ENCODE data around the gene SLC25A51. TPM values are rescaled to one million over a fixed set of nuclear protein-coding genes. Genes with fewer than 3 reads are reported as not detected.
"Not testable (repeated sequence)": the region's sequence is repeated elsewhere in the genome, so short reads cannot be mapped to it uniquely, and the experiment has no call there.

The SLC25A51 gene
- total RNA-seq, 1 experiment from 2014 or later, result 40.8 TPM

- Histone ChIP-seq H3K36me3 (ENCODE audit: insufficient read depth, low read length, poor library complexity, severe bottlenecking) (peaks cover 29% of the 10 kb centered on the region), H3K9me3 (ENCODE audit: low read depth, low read length, poor library complexity, severe bottlenecking) (no peaks in the 10 kb centered on the region), H3K27me3 (replicated peaks; ENCODE audit: insufficient read depth, low read depth, low read length, poor library complexity) (no peaks in the 10 kb centered on the region), H3K4me1 (ENCODE audit: insufficient read depth, low read length, poor library complexity, severe bottlenecking) (no peaks in the 10 kb centered on the region), H3K27ac (ENCODE audit: low read depth, low read length, poor library complexity, severe bottlenecking) (no peak overlapping the region), H3K4me3 (ENCODE audit: low read depth, low read length, poor library complexity, severe bottlenecking) (no peak overlapping the region)
- intact Hi-C loops (cut with micrococcal nuclease; ENCODE audit: unreplicated experiment), result no loop called here
- no TSS peak for BruUV-seq (replicated peaks)
- TF ChIP-seq, protein P1, sequence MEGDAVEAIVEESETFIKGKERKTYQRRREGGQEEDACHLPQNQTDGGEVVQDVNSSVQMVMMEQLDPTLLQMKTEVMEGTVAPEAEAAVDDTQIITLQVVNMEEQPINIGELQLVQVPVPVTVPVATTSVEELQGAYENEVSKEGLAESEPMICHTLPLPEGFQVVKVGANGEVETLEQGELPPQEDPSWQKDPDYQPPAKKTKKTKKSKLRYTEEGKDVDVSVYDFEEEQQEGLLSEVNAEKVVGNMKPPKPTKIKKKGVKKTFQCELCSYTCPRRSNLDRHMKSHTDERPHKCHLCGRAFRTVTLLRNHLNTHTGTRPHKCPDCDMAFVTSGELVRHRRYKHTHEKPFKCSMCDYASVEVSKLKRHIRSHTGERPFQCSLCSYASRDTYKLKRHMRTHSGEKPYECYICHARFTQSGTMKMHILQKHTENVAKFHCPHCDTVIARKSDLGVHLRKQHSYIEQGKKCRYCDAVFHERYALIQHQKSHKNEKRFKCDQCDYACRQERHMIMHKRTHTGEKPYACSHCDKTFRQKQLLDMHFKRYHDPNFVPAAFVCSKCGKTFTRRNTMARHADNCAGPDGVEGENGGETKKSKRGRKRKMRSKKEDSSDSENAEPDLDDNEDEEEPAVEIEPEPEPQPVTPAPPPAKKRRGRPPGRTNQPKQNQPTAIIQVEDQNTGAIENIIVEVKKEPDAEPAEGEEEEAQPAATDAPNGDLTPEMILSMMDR (conservative IDR thresholded peaks at IDR 0.05; ENCODE audit: low read depth, low read length), result no peak
- ChIA-PET POLR2A (ENCODE audit: low non-redundant PET) (no interaction called here), CTCF (no interaction called here)
- DNase-seq (ENCODE audit: low spot score), result no peak
These were observed 11.9 kb downstream of the SLC25A51 start for GRCh38 chr9:37892063-37892462.

DNA sequence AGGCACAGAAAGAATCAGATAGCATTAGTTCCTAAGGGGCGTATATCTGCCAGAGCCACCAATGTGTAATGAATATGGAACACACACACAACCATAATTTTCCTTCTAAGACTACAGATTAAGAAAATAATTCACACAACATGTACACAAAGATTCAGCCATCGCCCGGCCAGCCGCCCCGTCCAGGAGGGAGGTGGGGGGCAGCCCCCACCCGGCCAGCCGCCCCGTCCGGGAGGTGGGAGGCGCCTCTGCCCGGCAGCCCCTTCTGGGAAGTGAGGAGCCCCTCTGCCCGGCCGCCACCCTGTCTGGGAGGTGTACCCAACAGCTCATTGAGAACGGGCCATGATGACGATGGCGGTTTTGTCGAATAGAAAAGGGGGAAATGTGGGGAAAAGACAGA, 12.9 kb downstream of the SLC25A51 start:
- H3K4me1 ChIP-seq (ENCODE audit: insufficient read depth, low read length, poor library complexity, severe bottlenecking); H3K9me3 ChIP-seq (ENCODE audit: low read depth, low read length, poor library complexity, severe bottlenecking); BruUV-seq (replicated peaks); POLR2A ChIA-PET (ENCODE audit: low non-redundant PET); DNase-seq (ENCODE audit: low spot score); intact Hi-C loops (cut with micrococcal nuclease; ENCODE audit: unreplicated experiment); H3K27me3 ChIP-seq (replicated peaks; ENCODE audit: insufficient read depth, low read depth, low read length, poor library complexity); H3K4me3 ChIP-seq (ENCODE audit: low read depth, low read length, poor library complexity, severe bottlenecking); H3K27ac ChIP-seq (ENCODE audit: low read depth, low read length, poor library complexity, severe bottlenecking); CTCF ChIA-PET: not testable (repeated sequence)
- H3K36me3 ChIP-seq (ENCODE audit: insufficient read depth, low read length, poor library complexity, severe bottlenecking), result peaks cover 22% of the 10 kb centered on the region

GRCh38 chr9:37889536-37889935, 14.4 kb downstream of the SLC25A51 start:
- DNase-seq (ENCODE audit: low spot score), result no peak
- ChIA-PET POLR2A (ENCODE audit: low non-redundant PET) (no interaction called here), CTCF (no interaction called here)
- intact Hi-C loops (cut with micrococcal nuclease; ENCODE audit: unreplicated experiment), result no loop called here
- TF ChIP-seq, protein P1 (conservative IDR thresholded peaks at IDR 0.05; ENCODE audit: low read depth, low read length), result no peak
- no peak for TF ChIP-seq EZH2 (IDR thresholded peaks at IDR 0.05; ENCODE audit: borderline replicate concordance, low read depth, low read length, poor library complexity, severe bottlenecking)
- H3K27ac ChIP-seq (ENCODE audit: low read depth, low read length, poor library complexity, severe bottlenecking), result no peak overlapping the region
- peaks cover 14% of the 10 kb centered on the region for H3K36me3 ChIP-seq (ENCODE audit: insufficient read depth, low read length, poor library complexity, severe bottlenecking)
- no TSS peak for BruUV-seq (replicated peaks)
- no peak overlapping the region for H3K4me3 ChIP-seq (ENCODE audit: low read depth, low read length, poor library complexity, severe bottlenecking)
- H3K27me3 ChIP-seq (replicated peaks; ENCODE audit: insufficient read depth, low read depth, low read length, poor library complexity), result no peaks in the 10 kb centered on the region
- H3K4me1 ChIP-seq (ENCODE audit: insufficient read depth, low read length, poor library complexity, severe bottlenecking), result no peaks in the 10 kb centered on the region
- H3K9me3 ChIP-seq (ENCODE audit: low read depth, low read length, poor library complexity, severe bottlenecking), result no peaks in the 10 kb centered on the region

GRCh38 chr9:37887977-37888583, 15.8 kb downstream of the SLC25A51 start:
- H3K36me3 ChIP-seq (ENCODE audit: insufficient read depth, low read length, poor library complexity, severe bottlenecking); H3K4me1 ChIP-seq (ENCODE audit: insufficient read depth, low read length, poor library complexity, severe bottlenecking); intact Hi-C loops (cut with micrococcal nuclease; ENCODE audit: unreplicated experiment); H3K4me3 ChIP-seq (ENCODE audit: low read depth, low read length, poor library complexity, severe bottlenecking); H3K27me3 ChIP-seq (replicated peaks; ENCODE audit: insufficient read depth, low read depth, low read length, poor library complexity); H3K9me3 ChIP-seq (ENCODE audit: low read depth, low read length, poor library complexity, severe bottlenecking); BruUV-seq (replicated peaks); CTCF ChIA-PET; H3K27ac ChIP-seq (ENCODE audit: low read depth, low read length, poor library complexity, severe bottlenecking); POLR2A ChIA-PET (ENCODE audit: low non-redundant PET): not testable (repeated sequence)
- peak; percentile 39 for DNase-seq (ENCODE audit: low spot score)

Data from A673 (cell line).